H1 (cell line): ENCODE data around the gene GRID1. TPM values are rescaled to one million over a fixed set of nuclear protein-coding genes. Genes with fewer than 3 reads are reported as not detected.

Source experiments
- GABPA ChIP-seq: IDR thresholded peaks from 2 replicates; pipeline ENCODE4 v1.6.1; 2011; ENCODE audit warnings: mild to moderate bottlenecking, low read length, moderate library complexity, borderline replicate concordance; ENCODE audit not compliant: insufficient read depth
- NANOG ChIP-seq: IDR thresholded peaks from 2 replicates; pipeline ENCODE4 v1.6.1; 2011; ENCODE audit warnings: low read length, low read depth, mild to moderate bottlenecking, inconsistent platforms; ENCODE audit not compliant: insufficient read depth, poor library complexity, severe bottlenecking
- POLR2A ChIP-seq, 2 experiments: IDR thresholded peaks; 1 replicate in 1 of 2; 2 replicates in 1 of 2; pipeline ENCODE4 v1.6.1; 2011; ENCODE audit warnings: low read depth in 2 of 2, low read length in 2 of 2, mild to moderate bottlenecking in 2 of 2; ENCODE audit errors: control extremely low read depth in 1 of 2
- YY1 ChIP-seq: IDR thresholded peaks from 2 replicates; pipeline ENCODE4 v1.6.1; 2011; ENCODE audit warnings: low read depth, mild to moderate bottlenecking, low read length
- polyA plus RNA-seq, 7 experiments: library from polyadenylated mRNA; depleted of rRNA in 3 of 7; stranded (reverse) in 5 of 7; unstranded in 2 of 7; fragments of >200 nt in 5 of 7; fragments of 200-250 nt in 2 of 7; gene quantifications; 1 replicate in 5 of 7; 2 replicates in 1 of 7; 4 replicates in 1 of 7; pipeline versions ENCODE4 v1.2.1 to v1.2.3, GENCODE V29; 2011 to 2013; ENCODE audit warnings: missing spikeins in 2 of 7, mixed read lengths in 2 of 7
- total RNA-seq: library from RNA; stranded (reverse); fragmentation: NEBNext Ultra II Directional; extraction: Animal tissue kit (Norgen Biotek cat#: 25700); gene quantifications from 2 replicates; pipeline ENCODE4 v1.2.1, GENCODE V29; 2021
- TF ChIP-seq, protein P1 (sequence below), 3 experiments: IDR thresholded peaks; 1 replicate in 2 of 3; 2 replicates in 1 of 3; pipeline versions ENCODE4 v1.5.1 to v1.6.1; 2011; ENCODE audit warnings: low read length in 3 of 3, mild to moderate bottlenecking in 3 of 3, inconsistent platforms in 2 of 3, low read depth in 1 of 3, moderate library complexity in 1 of 3; ENCODE audit not compliant: insufficient read depth in 1 of 3; ENCODE audit errors: control extremely low read depth in 1 of 3
- TF ChIP-seq, protein P2 (sequence below): fragments of 300-600 bp; sonication (generic); IDR thresholded peaks from 2 replicates; pipeline ENCODE4 v1.7.1; 2012; ENCODE audit warnings: low read length, moderate library complexity, mild to moderate bottlenecking, inconsistent platforms; ENCODE audit not compliant: insufficient replicate concordance
- TF ChIP-seq, protein P3 (sequence below): IDR thresholded peaks from 2 replicates; pipeline ENCODE4 v1.6.1; 2011; ENCODE audit warnings: low read depth, mild to moderate bottlenecking, low read length; ENCODE audit not compliant: insufficient read depth

Gene GRID1
- total and polyA plus RNA-seq, 2 of the 8 experiments (the other 6 are each of a cell fraction or from before 2014, with no cell fraction given): 0.22 to 0.30 TPM

DNA sequence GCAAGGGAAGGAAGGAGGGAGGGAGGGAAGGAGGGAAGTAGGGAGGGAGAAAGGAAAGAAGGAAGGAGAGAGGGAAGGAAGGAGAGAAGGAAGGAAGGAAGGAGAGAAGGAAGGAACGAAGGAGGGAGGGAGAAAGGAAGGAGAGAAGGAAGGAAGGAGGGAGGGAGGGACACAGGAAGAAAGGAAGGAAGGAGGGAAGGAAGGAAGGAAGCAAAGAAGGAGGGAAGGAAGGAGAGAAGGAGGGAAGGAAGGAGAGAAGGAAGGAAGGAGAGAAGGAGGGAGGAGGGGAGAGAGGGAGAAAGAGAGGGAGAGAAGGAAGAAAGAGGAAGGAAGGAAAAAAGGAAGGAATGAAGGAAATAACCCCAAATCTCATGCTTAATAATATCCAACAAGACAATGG, 630.6 kb downstream of the GRID1 start (continued):
- TF ChIP-seq, protein P1, sequence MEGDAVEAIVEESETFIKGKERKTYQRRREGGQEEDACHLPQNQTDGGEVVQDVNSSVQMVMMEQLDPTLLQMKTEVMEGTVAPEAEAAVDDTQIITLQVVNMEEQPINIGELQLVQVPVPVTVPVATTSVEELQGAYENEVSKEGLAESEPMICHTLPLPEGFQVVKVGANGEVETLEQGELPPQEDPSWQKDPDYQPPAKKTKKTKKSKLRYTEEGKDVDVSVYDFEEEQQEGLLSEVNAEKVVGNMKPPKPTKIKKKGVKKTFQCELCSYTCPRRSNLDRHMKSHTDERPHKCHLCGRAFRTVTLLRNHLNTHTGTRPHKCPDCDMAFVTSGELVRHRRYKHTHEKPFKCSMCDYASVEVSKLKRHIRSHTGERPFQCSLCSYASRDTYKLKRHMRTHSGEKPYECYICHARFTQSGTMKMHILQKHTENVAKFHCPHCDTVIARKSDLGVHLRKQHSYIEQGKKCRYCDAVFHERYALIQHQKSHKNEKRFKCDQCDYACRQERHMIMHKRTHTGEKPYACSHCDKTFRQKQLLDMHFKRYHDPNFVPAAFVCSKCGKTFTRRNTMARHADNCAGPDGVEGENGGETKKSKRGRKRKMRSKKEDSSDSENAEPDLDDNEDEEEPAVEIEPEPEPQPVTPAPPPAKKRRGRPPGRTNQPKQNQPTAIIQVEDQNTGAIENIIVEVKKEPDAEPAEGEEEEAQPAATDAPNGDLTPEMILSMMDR (IDR thresholded peaks at IDR 0.05; ENCODE audit: control extremely low read depth in 1 of 3, insufficient read depth in 1 of 3, low read depth in 1 of 3, low read length in 3 of 3): no peak
- TF ChIP-seq POLR2A (IDR thresholded peaks at IDR 0.05; ENCODE audit: control extremely low read depth in 1 of 2, low read depth in 2 of 2, low read length in 2 of 2) (no peak), NANOG (no peak), YY1 (no peak), GABPA (no peak)
- TF ChIP-seq, protein P2, sequence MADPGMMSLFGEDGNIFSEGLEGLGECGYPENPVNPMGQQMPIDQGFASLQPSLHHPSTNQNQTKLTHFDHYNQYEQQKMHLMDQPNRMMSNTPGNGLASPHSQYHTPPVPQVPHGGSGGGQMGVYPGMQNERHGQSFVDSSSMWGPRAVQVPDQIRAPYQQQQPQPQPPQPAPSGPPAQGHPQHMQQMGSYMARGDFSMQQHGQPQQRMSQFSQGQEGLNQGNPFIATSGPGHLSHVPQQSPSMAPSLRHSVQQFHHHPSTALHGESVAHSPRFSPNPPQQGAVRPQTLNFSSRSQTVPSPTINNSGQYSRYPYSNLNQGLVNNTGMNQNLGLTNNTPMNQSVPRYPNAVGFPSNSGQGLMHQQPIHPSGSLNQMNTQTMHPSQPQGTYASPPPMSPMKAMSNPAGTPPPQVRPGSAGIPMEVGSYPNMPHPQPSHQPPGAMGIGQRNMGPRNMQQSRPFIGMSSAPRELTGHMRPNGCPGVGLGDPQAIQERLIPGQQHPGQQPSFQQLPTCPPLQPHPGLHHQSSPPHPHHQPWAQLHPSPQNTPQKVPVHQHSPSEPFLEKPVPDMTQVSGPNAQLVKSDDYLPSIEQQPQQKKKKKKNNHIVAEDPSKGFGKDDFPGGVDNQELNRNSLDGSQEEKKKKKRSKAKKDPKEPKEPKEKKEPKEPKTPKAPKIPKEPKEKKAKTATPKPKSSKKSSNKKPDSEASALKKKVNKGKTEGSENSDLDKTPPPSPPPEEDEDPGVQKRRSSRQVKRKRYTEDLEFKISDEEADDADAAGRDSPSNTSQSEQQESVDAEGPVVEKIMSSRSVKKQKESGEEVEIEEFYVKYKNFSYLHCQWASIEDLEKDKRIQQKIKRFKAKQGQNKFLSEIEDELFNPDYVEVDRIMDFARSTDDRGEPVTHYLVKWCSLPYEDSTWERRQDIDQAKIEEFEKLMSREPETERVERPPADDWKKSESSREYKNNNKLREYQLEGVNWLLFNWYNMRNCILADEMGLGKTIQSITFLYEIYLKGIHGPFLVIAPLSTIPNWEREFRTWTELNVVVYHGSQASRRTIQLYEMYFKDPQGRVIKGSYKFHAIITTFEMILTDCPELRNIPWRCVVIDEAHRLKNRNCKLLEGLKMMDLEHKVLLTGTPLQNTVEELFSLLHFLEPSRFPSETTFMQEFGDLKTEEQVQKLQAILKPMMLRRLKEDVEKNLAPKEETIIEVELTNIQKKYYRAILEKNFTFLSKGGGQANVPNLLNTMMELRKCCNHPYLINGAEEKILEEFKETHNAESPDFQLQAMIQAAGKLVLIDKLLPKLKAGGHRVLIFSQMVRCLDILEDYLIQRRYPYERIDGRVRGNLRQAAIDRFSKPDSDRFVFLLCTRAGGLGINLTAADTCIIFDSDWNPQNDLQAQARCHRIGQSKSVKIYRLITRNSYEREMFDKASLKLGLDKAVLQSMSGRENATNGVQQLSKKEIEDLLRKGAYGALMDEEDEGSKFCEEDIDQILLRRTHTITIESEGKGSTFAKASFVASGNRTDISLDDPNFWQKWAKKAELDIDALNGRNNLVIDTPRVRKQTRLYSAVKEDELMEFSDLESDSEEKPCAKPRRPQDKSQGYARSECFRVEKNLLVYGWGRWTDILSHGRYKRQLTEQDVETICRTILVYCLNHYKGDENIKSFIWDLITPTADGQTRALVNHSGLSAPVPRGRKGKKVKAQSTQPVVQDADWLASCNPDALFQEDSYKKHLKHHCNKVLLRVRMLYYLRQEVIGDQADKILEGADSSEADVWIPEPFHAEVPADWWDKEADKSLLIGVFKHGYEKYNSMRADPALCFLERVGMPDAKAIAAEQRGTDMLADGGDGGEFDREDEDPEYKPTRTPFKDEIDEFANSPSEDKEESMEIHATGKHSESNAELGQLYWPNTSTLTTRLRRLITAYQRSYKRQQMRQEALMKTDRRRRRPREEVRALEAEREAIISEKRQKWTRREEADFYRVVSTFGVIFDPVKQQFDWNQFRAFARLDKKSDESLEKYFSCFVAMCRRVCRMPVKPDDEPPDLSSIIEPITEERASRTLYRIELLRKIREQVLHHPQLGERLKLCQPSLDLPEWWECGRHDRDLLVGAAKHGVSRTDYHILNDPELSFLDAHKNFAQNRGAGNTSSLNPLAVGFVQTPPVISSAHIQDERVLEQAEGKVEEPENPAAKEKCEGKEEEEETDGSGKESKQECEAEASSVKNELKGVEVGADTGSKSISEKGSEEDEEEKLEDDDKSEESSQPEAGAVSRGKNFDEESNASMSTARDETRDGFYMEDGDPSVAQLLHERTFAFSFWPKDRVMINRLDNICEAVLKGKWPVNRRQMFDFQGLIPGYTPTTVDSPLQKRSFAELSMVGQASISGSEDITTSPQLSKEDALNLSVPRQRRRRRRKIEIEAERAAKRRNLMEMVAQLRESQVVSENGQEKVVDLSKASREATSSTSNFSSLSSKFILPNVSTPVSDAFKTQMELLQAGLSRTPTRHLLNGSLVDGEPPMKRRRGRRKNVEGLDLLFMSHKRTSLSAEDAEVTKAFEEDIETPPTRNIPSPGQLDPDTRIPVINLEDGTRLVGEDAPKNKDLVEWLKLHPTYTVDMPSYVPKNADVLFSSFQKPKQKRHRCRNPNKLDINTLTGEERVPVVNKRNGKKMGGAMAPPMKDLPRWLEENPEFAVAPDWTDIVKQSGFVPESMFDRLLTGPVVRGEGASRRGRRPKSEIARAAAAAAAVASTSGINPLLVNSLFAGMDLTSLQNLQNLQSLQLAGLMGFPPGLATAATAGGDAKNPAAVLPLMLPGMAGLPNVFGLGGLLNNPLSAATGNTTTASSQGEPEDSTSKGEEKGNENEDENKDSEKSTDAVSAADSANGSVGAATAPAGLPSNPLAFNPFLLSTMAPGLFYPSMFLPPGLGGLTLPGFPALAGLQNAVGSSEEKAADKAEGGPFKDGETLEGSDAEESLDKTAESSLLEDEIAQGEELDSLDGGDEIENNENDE: no peak
- TF ChIP-seq, protein P3, sequence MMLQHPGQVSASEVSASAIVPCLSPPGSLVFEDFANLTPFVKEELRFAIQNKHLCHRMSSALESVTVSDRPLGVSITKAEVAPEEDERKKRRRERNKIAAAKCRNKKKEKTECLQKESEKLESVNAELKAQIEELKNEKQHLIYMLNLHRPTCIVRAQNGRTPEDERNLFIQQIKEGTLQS: no peak
- TF ChIP-seq, all 59 proteins: peak for 0
